TTC549 (cell line): ENCODE results near the gene PRKCE.

ENCODE experiments used
- FAIRE-seq: peaks from 2 replicates; lab custom pipeline; 2012; peaks lifted over from hg19 to GRCh38; lab: Jason Lieb, UNC

Gene PRKCE

DNA sequence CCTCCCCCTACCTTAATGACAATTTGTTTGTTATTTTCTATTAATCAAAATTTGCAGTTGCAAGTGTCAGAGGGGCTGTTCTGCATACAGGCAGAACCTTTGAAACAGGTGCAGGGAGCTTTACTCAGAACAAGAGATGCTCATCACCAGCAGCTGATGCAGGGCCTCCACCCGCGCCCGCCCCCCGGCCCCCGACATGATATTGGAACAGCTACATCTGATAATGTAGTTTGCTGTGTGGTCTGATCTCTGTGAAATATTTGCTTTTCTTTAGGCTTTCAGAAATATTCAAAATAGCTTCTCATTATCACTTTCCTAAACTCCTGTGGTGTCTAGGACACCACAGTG, 130.0 kb downstream of the PRKCE start:
- no peak for FAIRE-seq

DNA sequence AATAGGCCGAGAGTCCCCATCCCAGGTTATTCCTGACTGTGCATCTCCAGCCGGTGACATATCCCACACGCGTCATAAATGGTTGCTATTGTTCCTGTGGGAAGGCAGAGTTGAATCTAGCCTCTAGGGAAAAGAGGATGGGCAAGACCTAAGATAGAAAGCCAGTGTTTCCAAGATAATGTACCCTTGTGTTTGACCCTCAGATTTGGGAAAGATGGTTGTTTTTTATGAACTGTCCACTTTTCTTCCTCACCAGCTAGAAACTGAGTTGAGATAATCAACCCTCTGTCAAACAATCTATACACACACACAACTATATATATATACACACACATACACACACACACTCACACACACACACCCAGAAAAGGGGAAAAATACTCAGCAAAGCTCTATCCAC, 131.0 kb downstream of the PRKCE start:
- FAIRE-seq = no peak

DNA sequence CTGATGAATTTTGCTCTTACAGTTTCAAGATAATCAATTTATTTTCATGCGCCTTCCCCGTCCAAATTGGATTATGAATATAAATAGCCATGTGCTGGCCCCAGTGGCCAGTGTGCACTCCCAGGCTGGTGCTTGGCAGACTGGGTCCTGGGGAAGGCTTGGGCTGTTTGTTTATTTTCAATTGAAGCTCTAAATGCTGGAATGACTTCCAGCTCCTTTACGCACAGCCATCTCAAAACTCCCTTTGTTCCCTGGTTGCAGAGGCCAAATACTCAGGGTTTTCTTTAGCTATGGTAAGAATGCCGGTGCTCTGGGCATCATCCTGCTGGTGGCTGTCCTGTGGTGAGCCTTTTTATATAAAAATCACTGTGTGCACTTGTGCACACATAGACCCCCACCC, 131.5 kb downstream of the PRKCE start:
- FAIRE-seq = no peak

DNA sequence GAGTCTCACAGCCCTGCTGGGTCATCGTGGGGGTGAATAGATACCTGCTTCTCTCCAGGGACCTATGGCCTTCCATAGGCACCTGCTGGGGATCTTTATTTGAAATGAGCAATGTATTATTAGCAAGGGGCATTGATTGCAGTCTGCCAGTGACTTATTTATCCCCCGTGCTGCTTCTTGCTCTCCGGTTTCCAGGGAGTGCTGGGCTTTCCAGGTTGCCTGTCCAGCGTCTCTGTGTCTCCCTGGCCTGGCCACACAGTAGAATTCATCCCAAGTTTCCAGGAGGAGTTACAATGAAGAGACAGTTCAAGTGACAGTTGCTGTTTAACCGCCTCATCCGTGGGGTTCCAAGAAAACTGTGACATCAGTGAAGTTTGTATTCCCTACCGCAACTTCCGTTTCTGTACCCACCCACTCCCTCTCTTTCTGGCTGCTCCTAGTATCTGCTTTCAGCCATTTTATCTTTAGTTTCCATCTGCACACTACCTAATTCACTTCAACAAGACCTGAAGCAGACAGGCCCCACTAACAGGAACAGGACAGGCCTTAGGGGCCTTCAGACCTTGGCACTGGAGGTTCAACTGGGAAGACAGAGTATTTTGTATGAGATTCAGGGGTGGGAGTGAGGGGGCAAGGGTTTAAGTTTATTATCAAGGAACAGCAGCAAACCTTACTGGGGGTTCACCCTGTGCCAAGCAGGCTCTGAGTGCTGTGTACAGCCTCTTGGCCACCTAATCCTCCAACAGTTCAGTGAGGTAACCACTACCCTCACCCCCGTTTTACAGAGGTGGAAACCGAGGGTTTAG, 134.8 kb downstream of the PRKCE start:
- no peak for FAIRE-seq

DNA sequence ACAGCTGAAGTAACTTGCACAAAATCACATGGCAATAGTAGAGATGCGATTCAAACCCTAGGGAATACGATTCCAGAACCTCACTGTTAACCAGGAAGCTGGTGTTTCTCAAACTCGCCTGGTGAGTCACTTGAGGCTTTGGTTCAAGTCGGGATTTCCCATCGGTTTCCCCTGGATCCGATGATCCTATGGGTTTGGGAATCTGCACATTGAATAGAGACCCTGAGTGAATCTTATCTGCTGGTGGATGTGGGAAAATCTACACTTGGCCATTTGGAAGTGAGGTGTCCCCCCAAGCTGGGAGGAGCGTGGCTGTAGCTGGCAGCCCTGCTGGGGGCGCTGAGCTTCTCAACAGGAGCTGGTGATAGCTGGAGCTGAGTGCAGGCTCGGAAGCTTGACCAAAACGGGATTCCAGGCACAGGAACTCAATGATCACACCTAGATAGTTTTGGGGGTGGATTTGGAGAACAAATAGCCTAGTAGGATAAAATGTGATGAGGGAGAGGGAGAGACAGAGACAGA, 135.4 kb downstream of the PRKCE start:
- FAIRE-seq = no peak

DNA sequence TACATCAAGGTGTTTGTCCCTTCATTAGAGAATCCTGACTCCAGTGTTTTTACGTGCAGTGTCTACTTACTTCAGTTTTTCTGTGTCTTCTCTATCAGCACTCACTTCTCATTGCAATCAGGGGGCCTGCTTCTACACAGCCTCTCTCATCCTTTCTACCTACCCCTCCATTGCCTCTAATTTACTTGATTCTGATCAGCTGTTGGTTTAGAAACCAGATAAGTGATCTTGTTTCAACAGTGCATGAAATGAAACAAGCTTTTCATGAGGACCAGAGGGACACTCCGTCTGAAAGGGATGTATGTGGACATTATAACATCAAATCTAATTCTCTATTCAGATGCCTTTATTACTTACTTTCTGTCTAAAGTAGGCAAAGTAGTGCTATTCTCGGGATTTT, 136.9 kb downstream of the PRKCE start:
- no peak for FAIRE-seq

DNA sequence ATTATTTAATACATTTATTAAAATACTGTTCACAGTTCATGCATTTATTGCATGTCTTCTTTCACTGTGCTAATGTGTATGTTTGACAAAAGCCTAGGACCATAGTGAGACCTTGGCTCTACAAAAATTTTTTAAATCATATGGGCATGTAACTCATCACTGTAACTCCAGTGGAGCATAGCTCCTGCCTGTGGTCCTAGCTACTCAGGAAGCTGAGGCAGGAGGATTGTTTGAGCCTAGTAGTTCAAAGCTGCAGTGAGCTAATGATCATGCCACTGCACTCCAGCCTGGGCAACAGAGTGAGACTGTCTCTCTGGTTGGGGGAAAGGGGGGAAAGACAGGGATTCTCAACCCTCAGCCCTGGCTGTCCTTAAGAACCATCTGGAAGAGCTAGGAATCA, 137.8 kb downstream of the PRKCE start:
- FAIRE-seq = no peak

DNA sequence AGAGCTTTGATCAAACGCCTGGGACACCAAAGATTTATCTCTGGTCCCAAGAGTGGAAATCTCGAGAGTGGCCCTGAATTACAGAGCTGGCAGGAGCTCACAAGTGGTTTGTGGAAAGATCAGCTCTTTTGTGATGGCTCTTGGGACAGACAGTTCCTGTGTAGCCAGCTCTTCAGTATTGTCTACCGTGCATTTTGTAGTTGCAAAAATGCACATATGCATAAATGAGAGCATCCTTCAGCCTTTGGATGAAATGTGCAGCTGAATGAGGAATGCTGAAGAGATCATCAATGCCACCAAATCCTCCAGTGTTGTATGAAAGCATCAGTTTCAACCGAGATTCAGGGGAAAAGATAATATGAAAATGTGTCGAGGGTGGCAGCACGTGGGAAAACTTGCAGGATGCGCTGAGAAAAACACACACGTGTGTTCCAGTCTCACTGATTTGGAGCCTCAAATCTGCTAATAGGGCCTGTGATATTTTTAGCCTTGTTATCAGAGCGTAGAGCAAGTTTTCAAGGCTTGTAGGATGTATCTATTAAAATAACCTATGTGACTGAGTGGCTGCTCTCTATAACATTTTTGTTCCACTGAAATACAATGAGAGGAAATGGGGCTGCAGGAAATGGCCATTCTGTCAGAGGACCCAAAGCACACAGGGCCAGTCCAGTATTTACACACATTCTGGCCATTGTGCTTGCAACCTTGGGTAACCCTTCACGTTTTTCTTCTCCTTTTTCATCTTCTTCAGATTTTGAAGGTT, 138.7 kb downstream of the PRKCE start:
- no peak for FAIRE-seq

DNA sequence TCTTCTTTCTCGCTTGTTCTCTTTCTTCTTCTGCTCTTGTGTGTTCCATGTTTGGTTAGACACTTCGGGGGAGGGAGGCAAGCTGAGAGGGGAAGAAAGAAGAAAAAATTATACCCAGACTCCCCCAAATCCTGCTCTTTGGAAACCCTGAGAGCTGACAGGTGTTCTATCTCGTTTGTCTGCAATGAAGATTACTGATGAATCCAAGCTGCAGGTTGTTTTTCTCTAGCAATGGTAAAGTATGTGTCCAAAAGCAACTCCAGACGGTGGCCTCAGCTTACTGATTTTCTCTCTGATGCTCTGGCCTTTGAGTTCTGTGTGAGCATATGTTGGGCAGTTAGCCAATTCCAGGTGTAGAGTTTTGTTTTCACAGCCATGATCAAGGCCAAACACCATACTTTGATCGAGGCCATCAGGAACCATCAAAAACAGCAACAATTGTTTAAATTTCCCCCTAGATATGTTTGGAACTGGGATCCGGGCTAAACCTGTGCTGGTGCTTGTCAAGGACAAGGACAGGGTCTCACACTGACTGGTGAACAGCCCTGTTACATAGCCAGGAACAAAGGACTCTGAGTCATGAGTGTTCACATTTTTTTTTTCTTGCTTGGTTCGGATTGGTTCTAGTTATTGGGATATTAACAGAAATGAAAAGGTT, 142.0 kb downstream of the PRKCE start:
- FAIRE-seq = no peak

DNA sequence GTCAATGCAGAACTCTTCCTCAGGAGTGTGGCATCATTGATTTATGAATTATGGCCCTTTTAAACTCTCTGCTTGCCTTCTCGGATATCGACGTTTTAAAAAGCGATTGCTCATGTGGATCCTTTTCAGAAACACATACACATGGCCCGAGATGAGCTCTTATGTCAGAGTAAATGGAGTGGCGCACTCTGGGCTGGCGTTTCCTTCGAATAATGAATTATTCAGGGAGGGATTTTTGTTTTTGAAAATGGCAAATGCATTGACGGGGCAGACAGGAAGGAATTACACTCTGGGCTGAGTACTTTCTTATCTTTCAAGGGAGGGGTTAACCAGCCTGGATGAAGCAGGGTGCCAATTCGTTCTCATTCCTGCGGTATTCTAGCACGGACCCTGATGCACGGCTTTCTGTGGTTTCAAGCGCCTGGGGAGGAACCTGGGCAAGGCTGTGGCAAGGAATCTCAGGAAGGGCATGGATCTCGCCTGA, 142.7 kb downstream of the PRKCE start:
- no peak for FAIRE-seq

DNA sequence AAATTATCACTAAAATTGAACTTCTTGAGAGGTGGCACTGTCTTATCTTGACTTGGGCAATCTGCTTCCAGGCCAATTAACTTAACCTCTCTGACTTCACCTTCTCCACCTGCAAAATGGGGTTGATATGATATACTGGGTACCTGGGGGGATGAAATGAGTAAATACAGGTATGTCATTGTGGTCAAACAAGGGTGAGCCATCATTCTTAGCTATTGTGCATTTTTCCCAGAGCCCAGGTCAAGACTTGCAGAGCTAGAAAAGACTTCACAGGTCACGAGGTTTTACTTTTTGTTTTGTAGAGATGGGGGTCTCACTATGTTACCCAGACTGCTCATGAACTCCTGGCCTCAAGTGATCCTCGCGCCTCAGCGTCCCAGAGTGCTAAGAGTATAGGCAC, 145.0 kb downstream of the PRKCE start:
- FAIRE-seq = no peak

DNA sequence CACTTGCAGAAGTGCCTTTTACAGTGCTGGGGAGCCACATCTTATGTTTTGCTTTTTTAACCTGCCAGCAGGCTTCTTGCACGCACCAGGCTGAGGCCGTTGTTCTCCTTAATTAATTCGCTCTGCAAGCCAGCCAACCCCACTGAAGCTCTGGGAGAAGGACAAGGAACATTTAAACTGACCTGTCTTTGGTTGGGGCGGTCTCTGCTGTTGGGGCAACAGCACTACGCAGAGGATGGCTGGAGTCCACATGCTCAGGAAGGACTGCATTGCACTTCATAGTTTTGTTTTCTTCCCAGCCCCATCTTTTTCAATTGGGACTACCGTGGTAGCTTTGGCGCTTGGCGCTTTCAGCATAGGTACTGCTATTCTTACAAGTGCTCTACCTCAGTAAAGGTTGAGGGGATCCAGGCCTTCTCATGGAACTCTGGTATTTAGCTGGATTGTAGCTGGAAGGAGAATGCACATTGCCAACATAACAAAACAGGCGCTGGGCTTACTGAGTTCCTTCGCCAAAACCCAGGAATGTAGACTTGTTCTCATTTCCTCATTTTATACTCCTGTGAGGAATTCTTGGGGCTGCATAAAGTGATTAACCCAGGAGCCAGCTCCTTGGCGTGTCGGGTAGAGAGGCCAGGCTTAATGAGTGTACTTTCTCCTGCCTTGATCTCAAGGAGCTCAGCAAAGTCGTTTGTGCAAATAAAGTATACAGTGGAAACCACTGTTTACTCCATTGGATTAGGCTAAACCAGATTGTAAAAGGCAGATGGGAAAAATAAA, 146.2 kb downstream of the PRKCE start:
- FAIRE-seq = no peak

DNA sequence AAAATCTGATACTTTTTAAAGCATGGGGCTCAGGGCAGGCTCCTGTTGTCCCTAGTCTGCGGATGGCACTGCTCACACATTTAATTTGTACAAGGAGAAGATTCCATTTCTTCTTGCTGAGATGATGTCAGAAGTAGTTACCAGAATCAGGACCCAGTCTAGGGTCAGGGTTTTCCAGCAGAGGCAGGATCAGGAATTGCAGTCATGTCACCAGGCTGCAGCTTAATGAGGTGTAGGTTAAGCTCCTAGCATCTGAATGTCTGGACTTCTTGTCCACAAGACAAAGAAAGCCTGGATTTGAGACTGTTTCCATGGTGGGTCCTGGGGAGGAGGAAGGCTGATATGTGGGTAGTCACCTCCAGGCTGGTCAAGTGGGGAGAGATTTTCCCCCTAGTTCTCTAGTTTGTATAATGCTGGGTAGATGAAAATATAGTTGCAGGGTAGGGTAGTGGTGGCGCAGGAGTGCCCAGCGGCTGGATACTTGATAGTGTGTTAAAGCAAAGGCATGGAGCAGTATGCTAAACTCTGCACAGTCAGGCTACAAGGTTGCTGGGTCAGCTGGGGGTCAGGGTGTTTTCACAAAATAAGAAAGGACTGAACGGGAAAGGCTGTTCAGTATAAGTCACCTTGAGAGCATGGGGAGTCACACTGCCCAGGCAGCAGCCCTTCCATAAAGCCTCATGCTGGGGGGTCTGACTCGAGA, 148.4 kb downstream of the PRKCE start:
- no peak for FAIRE-seq

DNA sequence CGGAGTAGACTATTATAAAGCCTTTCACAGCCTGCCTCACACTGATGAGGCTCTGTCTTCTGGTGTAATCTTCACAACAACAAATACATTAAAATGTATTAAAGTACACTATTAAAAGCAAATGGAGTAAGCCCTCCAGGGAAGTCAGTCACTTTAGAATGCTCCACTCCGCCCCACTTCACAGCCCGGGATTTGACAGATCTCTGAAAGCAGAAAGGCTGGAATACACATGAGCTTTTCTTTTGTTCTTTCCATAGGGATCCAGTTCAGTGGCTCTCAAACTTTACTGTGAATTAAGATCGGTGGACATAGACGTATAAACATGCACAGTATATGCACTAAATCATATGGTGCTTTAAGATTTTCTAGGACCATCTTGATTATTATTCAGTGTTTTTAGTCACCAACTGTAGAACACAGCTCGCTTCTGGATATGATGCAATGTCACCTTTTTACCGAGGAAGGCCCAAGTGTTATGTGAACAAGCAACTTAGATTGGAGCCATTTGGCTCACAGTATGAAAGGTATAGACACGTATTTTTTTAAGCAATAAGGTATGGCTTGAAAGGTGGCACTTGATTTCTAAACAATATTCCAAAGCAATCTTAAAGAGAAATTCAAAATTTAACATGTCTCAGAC, 151.1 kb downstream of the PRKCE start:
- no peak for FAIRE-seq

DNA sequence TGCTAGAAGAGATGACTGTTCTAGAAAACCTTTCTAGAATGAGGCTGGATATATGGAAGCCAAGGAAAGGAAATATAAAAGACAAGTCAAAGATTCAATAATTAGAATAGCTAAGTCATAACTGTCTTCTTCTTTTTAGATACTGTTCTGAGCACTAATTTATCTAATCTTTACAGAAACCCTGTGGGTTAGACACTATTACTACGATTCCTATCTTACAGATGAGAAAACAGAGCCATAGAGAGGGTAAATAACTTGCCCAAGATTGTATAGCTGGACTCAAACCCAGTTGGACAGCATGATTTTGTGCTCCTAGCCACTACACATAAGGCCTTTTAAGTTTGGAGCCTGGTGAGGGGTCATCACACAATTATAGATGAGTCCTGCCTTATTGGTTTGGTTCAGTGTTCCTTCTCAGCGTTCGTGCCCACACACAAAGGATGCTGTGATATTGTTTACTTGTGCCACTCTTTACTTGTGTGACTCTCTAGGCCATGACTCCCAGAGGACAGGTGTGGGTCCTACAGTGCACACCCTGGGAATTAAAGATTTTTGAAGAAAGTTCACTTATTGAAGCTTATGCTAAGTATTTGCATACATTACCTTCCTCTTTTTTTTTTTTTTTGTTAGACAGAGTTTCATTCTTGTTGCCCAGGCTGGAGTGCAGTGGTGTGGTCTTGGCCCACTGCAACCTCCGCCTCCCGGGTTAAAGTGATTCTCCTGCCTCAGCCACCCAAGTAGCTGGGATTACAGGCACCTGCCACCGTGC, 153.7 kb downstream of the PRKCE start:
- no peak for FAIRE-seq

DNA sequence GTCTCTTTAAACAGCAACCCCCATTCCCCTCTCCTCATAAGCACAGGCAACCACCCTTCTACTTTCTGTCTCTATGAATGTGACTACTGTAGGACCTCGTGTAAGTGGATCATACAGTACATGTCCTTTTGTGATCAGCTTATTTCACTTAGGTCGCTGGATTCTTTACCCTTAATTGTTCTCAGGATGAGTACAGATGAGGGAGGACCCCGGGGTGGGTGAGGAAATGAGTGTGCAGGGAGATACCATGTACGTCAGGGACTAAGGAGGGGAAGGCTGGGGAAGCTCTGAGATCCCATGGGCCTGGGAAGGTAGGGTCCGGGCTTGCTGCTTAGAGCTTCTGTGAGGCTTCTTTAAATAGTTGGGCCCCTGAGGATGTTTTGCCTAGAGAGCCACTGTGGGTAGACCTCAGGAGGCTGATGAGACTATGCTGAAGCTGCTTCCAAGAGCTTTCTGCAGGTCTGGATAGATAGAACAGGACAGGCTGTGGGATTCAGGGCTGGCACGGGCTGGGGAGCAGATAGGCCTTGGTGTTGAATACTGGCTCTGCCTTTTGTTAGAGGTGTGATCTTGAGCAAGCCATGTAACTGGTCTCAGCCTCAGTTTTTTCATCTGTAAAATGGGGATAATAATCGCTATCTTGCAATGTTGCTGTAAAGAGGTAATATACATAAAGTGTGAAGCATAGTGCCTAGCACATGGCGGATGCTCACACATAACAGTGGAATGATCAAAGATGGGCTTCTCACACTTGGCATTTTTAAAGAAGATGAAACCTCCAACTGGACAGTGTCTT, 155.3 kb downstream of the PRKCE start:
- no peak for FAIRE-seq

DNA sequence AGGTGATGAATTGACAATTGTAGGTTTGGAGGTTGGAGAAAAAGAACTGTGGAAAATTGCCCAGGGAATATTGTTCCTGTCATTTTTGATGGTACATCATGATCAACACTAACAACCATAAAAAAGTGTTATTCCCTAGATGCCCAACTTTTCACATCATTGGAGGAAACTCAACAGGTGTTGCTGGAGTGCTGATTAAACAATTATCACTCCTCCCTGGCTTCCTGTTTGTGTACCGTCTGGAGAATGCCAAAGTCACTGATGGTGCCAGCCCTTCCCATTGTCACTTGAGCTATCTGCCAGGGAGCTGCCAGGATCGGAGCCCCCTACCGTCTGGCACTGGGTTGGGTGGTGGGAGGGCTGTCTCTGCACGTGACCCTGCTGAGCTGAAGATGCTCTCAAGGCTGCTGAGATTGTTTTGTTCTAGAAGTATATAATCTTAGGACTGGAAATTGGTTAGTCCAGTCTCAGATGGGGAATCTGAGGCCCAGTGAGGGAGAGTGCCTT, 156.9 kb downstream of the PRKCE start:
- no peak for FAIRE-seq

DNA sequence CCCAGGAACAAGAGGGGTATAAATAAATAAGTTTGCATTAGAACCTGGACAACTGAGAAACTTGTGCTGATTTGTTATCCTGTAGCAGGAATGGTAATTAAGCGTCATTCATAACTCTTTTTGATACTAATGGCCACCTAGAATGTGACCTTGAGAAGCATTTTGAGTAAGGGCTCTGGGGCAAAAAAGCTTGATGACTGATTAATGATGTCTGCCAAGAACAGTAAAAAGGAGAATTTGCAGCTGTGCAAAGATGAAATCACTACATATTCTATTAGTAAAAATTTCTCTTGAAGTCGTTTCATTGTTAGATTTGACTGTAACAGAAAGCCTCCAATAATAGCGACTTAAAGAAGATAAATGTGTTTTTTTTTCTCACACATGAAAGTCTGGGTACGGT, 157.7 kb downstream of the PRKCE start:
- FAIRE-seq = no peak

DNA sequence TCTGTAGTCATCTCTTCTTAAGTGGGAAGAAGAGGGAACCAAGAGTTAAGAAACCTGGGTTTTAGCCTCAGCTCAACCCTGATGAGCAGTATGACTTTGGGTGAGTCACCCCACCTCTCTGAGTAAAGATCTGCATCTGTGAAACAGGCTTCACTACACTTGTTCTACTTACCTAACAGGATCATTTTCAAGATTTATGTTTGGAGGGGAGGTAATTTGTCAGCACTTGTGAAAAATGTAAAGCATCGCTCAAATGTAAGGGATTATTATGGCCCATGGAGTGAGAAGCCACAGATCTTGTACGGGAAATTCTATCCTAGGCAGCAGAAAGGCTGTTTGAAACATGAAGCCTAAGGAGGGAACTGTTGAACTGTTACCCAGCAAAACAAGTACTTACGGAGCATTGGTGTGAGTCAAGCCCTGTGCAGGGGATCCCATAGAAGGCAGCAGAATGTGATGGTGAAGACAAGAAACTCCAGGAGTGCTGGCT, 160.6 kb downstream of the PRKCE start:
- FAIRE-seq = no peak
